B cell (primary cell): ENCODE measurements around the gene RSPO4. TPM values are rescaled to one million over a fixed set of nuclear protein-coding genes. Genes with fewer than 3 reads are reported as not detected.

ENCODE experiments used
- ATAC-seq: fragments of 200-7000 bp; cut with Tn5 transposase; one replicate; pipeline ENCODE4 v1.10.0; 2021; ENCODE audit warnings: low read depth, mild to moderate bottlenecking, moderate number of reproducible peaks, moderate library complexity
- CTCF ChIA-PET: fragments of 350-600 bp; sonication (Branson Sonifier 250); formaldehyde crosslinking; loops from one replicate; lab custom pipeline; 2021; ENCODE audit warnings: antibody characterized with exemption, inconsistent platforms; lab: Charles Lee
- POLR2A ChIA-PET: fragments of 350-600 bp; sonication (Branson Sonifier 250); formaldehyde crosslinking; loops from one replicate; lab custom pipeline; 2021; ENCODE audit warnings: antibody characterized with exemption; lab: Charles Lee
- DNase-seq: peaks from one replicate; pipeline ENCODE4 v3.0.0; 2013
- H2AFZ ChIP-seq: 2 replicates; pipeline ENCODE4 v1.6.1; 2012; ENCODE audit warnings: mild to moderate bottlenecking, low read depth, low read length; ENCODE audit not compliant: insufficient read depth, poor library complexity, severe bottlenecking
- H3K27ac ChIP-seq, 2 donors: 1 replicate in 1 of 2; 2 replicates in 1 of 2; pipeline ENCODE4 v1.5.1; 2012 to 2013; ENCODE audit warnings: low read length in 2 of 2, mild to moderate bottlenecking in 2 of 2, moderate library complexity in 1 of 2
- H3K27me3 ChIP-seq, 4 experiments: fragments of 200-600 bp in 1 of 4; sonication (generic) in 1 of 4; replicated peaks in 1 of 4; 1 replicate in 2 of 4; 2 replicates in 2 of 4; pipeline versions ENCODE4 v1.6.1 to v1.7.0; 2013 to 2016; ENCODE audit warnings: low read length in 3 of 4, mild to moderate bottlenecking in 2 of 4, mixed read lengths in 1 of 4, moderate library complexity in 1 of 4; ENCODE audit not compliant: insufficient read depth in 4 of 4, control insufficient read depth in 3 of 4; ENCODE audit errors: control extremely low read depth in 1 of 4
- H3K36me3 ChIP-seq, 2 experiments: replicated peaks in 1 of 2; 1 replicate in 1 of 2; 2 replicates in 1 of 2; pipeline versions ENCODE4 v1.6.1 to v1.7.1; 2013; ENCODE audit warnings: low read length in 1 of 2; ENCODE audit not compliant: insufficient read depth in 2 of 2, control insufficient read depth in 1 of 2; ENCODE audit errors: control extremely low read depth in 1 of 2, extremely low read depth in 1 of 2
- H3K4me1 ChIP-seq, 2 donors: fragments of 200-600 bp in 1 of 2; sonication (generic) in 1 of 2; 1 replicate in 1 of 2; 2 replicates in 1 of 2; pipeline versions ENCODE4 v1.5.1 to v1.6.1; 2013 to 2017; ENCODE audit warnings: low read length in 2 of 2; ENCODE audit not compliant: control insufficient read depth in 2 of 2, insufficient read depth in 2 of 2
- H3K4me2 ChIP-seq: replicated peaks from 2 replicates; pipeline ENCODE3; 2012; ENCODE audit warnings: mild to moderate bottlenecking, low read depth, low read length; ENCODE audit not compliant: poor library complexity, severe bottlenecking
- H3K4me3 ChIP-seq, 5 experiments: fragments of 200-600 bp in 1 of 5; sonication (generic) in 1 of 5; 1 replicate in 3 of 5; 2 replicates in 2 of 5; pipeline versions ENCODE4 v1.5.1 to v1.7.0; 2011 to 2016; ENCODE audit warnings: low read length in 4 of 5, mild to moderate bottlenecking in 4 of 5, low read depth in 2 of 5, control low read depth in 1 of 5, moderate library complexity in 1 of 5; ENCODE audit not compliant: insufficient read depth in 1 of 5; ENCODE audit errors: control extremely low read depth in 1 of 5, extremely low read depth in 1 of 5
- H3K79me2 ChIP-seq: fragments of 200-600 bp; sonication (generic); one replicate; pipeline ENCODE4 v1.6.0; 2016; ENCODE audit warnings: low read length; ENCODE audit not compliant: control insufficient read depth, insufficient read depth
- H3K9ac ChIP-seq: fragments of 200-600 bp; sonication (generic); 2 replicates; pipeline ENCODE4 v1.6.1; 2017; ENCODE audit warnings: mild to moderate bottlenecking, low read length, moderate library complexity
- H3K9me3 ChIP-seq, 3 donors: one replicate each; pipeline versions ENCODE4 v1.6.1 to v1.7.1; 2013; ENCODE audit warnings: low read length in 2 of 3; ENCODE audit not compliant: control insufficient read depth in 2 of 3, insufficient read depth in 1 of 3; ENCODE audit errors: control extremely low read depth in 1 of 3
- H4K20me1 ChIP-seq: 2 replicates; pipeline ENCODE4 v1.6.0; 2012; ENCODE audit warnings: mild to moderate bottlenecking, low read length; ENCODE audit not compliant: insufficient read depth, control insufficient read depth, poor library complexity, severe bottlenecking
- H3K27ac Mint-ChIP-seq: one replicate; pipeline ENCODE4 v1.8.0; 2021; ENCODE audit warnings: mixed read lengths
- H3K27me3 Mint-ChIP-seq: one replicate; pipeline ENCODE4 v1.8.0; 2021; ENCODE audit warnings: mixed read lengths
- H3K4me1 Mint-ChIP-seq: one replicate; pipeline ENCODE4 v1.8.0; 2021; ENCODE audit warnings: mixed read lengths
- H3K4me3 Mint-ChIP-seq: one replicate; pipeline ENCODE4 v1.8.0; 2021; ENCODE audit warnings: mixed read lengths
- H3K9me3 Mint-ChIP-seq: one replicate; pipeline ENCODE4 v1.8.0; 2022; ENCODE audit warnings: mixed read lengths; ENCODE audit not compliant: insufficient read depth
- CTCF ChIP-seq: fragments of 200-600 bp; IDR thresholded peaks from one replicate; pipeline ENCODE4 v1.8.0; 2022; ENCODE audit warnings: antibody characterized with exemption, mild to moderate bottlenecking
- EZH2 ChIP-seq: IDR thresholded peaks from 2 replicates; pipeline ENCODE4 v1.6.1; 2012; ENCODE audit warnings: borderline replicate concordance, low read depth, mild to moderate bottlenecking, moderate library complexity, low read length; ENCODE audit not compliant: insufficient read depth, poor library complexity, severe bottlenecking
- whole genome bisulfite sequencing: methylation state at CpG from one replicate; pipeline ENCODE4 v1.1.5; 2013; ENCODE audit warnings: missing lambda C conversion rate; ENCODE audit not compliant: insufficient coverage; 5-methylcytosine and 5-hydroxymethylcytosine counted together
- intact Hi-C: fragments of 100-400 bp; cut with micrococcal nuclease; formaldehyde crosslinking; loops from one replicate; pipeline ENCODE4 v1.10.0; 2022
- polyA plus RNA-seq: library from polyadenylated mRNA; depleted of rRNA; stranded (reverse); fragments of >200 nt; gene quantifications from 2 replicates; pipeline ENCODE4 v1.2.3, GENCODE V29; 2012
- total RNA-seq, 2 donors: library from RNA; stranded (reverse); fragments of 120-200 nt in 1 of 2; gene quantifications; 1 replicate in 1 of 2; 2 replicates in 1 of 2; pipeline versions ENCODE4 v1.2.3 to v1.2.4, GENCODE V29; 2013 to 2022

RSPO4 gene
- total and polyA plus RNA-seq, 2 donors (not counting 1 experiment from before 2014, with no cell fraction given), result 0.04 to 0.37 TPM

GRCh38 chr20:933029-933428 is 69.1 kb downstream of the RSPO4 start:
- intact Hi-C loops, result no loop called here
- no peak for DNase-seq
- H3K4me1 ChIP-seq, result no peaks in the 10 kb centered on the region
- H3K27ac Mint-ChIP-seq, result no peak overlapping the region
- H3K27ac ChIP-seq, result no peak overlapping the region
- peaks cover 17% of the 10 kb centered on the region for H3K27me3 Mint-ChIP-seq
- TF ChIP-seq CTCF (no peak), EZH2 (no peak)
- POLR2A ChIA-PET, result no interaction called here
- no CpG with 5 or more reads among the region's 2 CpGs for WGBS
- H3K79me2 ChIP-seq, result no peaks in the 10 kb centered on the region
- H3K4me1 Mint-ChIP-seq, result no peaks in the 10 kb centered on the region
- H3K36me3 ChIP-seq, result no peaks in the 10 kb centered on the region
- no peak overlapping the region for H3K9ac ChIP-seq
- H3K4me3 Mint-ChIP-seq, result no peak overlapping the region
- H3K27me3 ChIP-seq, result no peaks in the 10 kb centered on the region
- peaks cover 11% of the 10 kb centered on the region for H3K9me3 Mint-ChIP-seq
- CTCF ChIA-PET, result no interaction called here
- no peak overlapping the region for H3K4me3 ChIP-seq
- H3K9me3 ChIP-seq, result peaks cover 9 to 13% (median 12%) of the 10 kb centered on the region in 3 donors
- no peaks in the 10 kb centered on the region for H4K20me1 ChIP-seq
- H3K4me2 ChIP-seq, result no peak overlapping the region
- H2AFZ ChIP-seq, result no peak overlapping the region
- no peak for ATAC-seq

- Mint-ChIP-seq H3K9me3 (peaks cover 11% of the 10 kb centered on the region), H3K27me3 (peaks cover 28% of the 10 kb centered on the region), H3K4me3 (no peak overlapping the region), H3K27ac (no peak overlapping the region), H3K4me1 (no peaks in the 10 kb centered on the region)
- Histone ChIP-seq H3K4me3 (no peak overlapping the region), H3K9me3 (peaks cover 9 to 13% (median 12%) of the 10 kb centered on the region in 3 donors), H2AFZ (no peak overlapping the region), H4K20me1 (no peaks in the 10 kb centered on the region), H3K79me2 (no peaks in the 10 kb centered on the region), H3K4me2 (no peak overlapping the region), H3K36me3 (no peaks in the 10 kb centered on the region), H3K27me3 (no peaks in the 10 kb centered on the region), H3K4me1 (no peaks in the 10 kb centered on the region), H3K9ac (no peak overlapping the region), H3K27ac (no peak overlapping the region)
- no peak for ATAC-seq
- ChIA-PET CTCF (no interaction called here), POLR2A (no interaction called here)
- DNase-seq, result no peak
- intact Hi-C loops, result no loop called here
- WGBS, result no CpG with 5 or more reads among the region's 1 CpG
- TF ChIP-seq CTCF, result no peak
- no peak for TF ChIP-seq EZH2
Measured at GRCh38 chr20:931401-931800, 70.7 kb downstream of the RSPO4 start.
